Right hindlimb (tissue), 1 donor: Measurements from ENCODE around the gene CASP7.
"Not testable (repeated sequence)": the region's sequence is repeated elsewhere in the genome, so short reads cannot be mapped to it uniquely, and the experiment has no call there.

Source experiments
- DNase-seq: peaks from one replicate; pipeline ENCODE4 v3.0.0-alpha.2; 2018

Gene CASP7

DNA sequence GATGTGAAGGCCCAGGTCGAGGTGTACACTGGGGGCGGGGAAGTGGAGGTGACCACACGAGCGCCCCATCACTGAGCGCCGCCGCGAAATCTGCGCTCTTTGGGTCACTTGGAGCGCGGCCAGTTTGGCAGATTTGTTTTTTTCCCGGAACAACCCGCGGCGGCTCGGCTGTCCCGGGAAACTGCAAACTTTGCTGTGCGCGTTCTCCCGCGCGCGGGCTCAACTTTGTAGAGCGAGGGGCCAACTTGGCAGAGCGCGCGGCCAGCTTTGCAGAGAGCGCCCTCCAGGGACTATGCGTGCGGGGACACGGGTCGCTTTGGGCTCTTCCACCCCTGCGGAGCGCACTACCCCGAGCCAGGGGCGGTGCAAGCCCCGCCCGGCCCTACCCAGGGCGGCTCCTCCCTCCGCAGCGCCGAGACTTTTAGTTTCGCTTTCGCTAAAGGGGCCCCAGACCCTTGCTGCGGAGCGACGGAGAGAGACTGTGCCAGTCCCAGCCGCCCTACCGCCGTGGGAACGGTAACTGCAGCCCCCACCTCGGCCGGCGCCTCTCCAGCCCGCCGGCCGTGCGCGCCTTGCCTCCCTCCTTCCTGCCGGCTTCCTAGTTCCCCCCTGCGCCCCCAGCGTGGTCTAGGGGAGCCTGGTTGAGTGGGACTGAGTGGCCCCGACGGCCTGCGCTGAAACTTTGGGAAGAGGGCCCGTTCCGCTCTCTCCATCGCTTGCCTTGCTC is at the start of gene CASP7:
Gene CASP7 (plus strand): TSS at position 450 of the 727 bp plus-strand sequence. CDS start 17,582 bp downstream, outside the sequence.
- DNase-seq: peak; percentile 85

DNA sequence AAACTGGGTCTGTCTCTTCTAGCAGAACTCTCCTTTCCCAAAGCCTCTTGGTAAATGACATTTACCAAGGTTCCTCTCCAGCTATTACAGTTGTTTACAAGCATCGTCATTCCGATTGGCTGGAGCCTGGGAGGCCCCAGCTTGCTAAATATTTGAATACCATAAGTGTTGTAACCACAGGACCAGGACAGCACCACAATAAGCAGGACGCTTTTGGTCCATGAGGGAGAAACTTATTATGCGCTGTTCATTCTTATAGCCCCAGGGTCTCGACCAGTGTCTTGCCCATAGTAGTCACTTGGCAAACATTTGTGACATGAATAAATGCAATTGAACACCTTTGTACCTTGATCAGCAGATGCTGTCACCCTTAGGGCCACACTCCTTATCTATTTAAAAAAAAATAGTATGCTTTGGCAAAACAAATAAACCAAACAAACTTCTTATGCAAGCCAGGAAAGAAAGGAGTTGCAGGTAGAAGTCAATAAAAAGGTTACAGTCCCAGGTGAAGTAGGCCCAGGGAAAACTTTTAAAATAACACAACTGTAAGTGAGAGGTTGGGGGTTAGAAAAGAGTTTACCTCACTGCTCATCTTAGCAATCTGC is 48.7 kb upstream of the CASP7 start:
- DNase-seq: no peak

DNA sequence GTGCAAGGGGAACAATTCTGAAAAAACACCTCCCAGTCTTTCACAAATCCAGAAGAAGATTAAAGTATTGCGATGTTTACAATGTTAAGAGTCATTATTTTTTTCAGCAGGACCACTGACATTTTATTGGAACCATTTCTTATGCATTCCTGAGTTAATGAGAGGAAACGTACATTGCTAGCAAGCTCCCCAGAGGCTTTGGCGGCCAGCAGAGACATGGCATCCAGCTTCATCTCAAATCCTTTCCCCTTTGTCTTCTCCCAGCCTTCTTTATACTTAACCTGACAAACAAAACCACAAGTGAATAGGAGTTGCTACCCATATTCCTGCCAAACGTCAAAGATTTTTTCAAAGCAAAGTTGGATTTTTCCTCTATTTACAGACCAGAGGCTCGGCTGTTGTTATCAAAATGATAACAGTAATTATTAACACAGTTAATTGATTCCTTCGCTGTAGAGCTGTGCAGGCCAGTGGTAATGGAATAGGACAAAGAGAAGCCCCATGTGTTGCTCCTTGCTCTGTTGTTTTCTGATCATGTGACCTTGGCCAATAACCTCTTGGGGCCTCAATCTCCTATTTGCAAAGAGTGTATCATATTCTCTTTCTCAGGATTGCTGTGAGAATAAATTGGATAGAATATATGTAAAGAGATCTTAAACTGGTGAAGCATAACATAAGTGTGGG is 47.9 kb upstream of the CASP7 start:
- DNase-seq: no peak

DNA sequence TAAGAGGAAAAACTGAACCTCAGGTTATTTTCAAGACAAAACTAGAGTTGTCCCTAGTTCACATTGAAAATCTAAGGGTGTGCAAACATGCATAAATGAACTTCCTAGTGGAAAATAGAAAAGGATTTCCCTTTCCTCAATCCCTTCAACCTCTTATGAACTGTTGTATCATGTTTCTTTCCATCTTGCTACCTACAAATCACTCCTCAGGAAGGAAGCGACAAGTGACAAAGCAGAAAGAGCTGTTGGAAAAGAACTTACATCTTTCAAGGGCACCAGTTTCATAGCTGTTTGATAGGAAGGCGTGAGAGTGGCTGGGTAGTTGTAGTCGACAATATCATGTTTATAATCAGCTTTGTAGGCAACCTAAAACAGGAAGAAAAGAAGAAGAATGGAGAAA is 39.7 kb upstream of the CASP7 start:
- DNase-seq: no peak

DNA sequence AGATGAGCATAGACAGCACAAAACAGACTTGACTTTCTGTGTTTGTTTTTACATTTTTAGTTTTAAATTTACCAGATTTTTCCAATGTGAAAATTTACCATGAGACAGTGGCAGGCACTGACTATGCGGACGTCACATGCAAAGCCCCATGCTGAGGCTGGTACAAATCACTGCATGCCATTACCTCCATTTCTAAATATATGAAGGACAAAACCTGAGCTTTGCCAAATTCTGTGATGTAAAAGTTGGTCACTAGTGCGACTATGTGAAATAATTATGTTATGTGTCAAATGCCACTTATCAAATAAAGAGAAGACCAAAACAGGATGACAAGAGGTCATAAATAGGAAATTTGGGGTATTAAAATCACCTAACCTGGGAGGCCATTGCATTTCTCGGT is 38.0 kb upstream of the CASP7 start:
- DNase-seq: no peak

DNA sequence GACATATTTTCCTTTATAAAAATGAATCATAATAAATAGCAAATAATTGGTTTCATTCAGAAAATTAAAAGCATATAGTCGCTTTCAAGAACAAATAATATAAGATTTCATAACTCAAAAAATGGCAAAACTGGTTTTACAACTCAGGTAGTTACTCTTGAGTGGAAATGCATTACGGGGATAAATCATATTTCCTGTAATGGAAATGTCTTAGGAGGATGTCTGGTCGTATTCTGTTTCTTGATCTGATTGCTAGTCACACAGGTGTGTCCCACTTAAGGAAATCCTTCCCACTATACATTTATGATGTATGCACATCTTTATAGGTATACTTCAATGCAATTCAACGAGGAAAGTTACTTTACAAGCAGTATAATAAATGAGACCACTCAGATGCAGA is 36.5 kb upstream of the CASP7 start:
- DNase-seq: no peak

DNA sequence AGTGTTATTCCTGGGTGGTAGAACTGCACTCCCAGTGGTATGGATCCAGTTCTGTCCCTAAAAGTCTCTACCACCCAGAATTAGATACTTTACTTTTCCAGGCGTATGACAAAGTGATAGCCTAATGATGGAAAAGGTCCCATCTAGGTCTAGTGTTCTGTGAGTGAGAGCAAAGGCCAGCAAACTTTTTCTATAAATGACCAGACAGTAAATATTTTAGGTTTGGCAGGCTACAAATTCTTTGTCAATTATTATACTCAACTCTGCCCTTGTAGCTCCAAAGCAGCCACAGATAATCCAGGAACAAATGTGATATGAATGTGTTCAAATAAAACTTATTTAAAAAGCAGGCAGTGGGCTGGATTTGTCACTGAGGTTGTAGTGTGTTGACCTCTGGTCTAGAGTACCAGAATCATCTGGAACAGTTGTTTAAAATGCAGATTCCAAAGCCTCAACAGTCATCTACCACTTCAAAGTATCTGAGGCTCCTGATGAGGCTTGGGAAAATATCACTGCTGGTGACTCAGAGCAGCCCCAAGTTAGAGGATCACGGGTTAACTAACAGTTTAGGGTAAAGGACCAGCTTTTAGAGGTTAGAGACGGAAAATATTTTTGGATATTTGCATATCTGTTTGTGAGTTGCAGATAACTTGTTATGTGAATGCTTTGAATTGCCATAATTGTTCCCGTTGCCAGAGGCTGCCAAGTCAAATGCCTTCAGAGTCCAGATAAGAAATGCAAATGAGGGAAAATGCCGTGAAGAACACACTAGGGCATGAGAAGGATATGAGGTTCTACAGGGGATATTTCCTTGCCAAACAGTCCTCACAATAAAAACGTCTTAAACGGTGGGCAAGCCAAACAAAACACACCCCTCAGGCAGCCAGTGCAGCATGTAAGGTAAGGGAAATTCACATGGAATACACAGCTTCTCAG is 35.3 kb upstream of the CASP7 start:
- DNase-seq: no peak

DNA sequence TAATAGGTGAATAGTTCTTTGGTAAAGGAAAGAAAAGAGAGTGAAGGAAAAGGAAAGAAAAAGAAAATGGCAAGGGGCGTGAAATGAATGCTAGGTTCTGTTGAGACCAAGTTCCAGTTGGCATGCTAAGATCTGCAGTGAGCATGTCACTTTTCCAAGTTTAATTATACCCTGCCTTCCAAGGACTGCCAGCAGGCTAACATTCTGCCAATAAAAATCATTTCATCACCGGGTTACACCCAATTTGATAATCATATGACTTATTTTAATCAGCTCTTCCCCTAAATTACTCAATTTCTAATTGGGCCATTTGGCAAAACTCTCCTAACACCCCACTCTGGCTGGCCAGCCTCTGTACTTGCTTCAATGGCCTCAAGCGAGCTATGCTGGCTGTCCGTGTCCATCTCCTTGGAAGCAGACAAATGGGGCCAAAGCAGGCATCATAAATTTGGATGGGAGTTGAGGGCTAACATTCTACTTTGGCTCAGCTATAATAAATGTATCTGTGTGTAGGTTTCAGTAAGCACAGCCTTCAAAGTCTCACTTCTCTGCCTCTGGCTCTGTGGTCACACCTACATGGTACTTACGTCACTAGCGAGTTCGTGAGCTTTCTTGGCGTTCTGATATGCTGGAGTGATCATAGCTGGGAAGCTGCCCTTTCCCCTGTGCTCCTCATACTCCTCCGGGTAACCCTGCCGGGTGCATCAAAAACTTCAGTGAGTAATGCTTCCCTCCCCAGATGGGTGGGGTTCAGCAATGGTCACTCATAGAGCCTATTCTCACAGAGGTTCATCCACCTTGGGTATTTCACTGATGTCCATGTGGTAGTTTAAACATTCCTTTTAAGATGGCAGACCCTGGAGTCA is 33.1 kb upstream of the CASP7 start:
- no peak for DNase-seq

DNA sequence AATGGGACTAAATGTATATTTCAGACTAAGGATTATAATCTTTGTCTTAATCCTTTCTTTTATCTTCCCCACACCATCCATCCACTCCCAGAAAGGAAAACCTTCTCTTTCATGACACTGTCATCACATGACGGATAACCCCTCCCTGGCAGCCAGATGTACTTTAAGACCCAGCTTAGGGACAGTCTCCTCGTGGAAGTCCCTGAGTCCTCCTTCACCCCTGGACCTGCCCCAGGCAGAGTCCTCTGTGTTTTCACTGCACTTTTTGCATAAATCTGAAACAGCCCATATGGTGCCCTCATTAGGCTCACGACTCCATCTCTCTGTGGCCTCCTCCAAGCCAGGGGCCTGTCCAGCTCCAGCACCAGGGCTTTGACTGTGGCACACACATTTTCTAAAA is 31.9 kb upstream of the CASP7 start:
- no peak for DNase-seq

DNA sequence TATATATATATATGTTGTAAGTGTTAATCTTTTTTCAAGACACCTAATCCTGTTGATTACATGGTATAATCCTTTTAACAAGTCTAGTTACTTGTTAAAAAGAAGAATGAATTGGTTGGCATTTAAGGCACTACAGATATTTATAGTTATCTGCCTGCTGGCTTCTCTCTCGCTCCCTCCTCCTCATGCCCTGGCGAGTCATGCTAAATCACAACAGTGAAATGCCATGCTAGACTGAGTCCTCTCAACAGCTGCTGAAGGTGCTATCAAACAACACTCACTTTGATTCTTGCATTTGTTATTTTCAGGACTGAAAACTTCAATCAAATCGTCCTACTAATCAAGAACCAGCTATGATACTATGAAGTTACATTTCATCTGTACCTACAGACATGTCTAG is 31.2 kb upstream of the CASP7 start:
- no peak for DNase-seq

DNA sequence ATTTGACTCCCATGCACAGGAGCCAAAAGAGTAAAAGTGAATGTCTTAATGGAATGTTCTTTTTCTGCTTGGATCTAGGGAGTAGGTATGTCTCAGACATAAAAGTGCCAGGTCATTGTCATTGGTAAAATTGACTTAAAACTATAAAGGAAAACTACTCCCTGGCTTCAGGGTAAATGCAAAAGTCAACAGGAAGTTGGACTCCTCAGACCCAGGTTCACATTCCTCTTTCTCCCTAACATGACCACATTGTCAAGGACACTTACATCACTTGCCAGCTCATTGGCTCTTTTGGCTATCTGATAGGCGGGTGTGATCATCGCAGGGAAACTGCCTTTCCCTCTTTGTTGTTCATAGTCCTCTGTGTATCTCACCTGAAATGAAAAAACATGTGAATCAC is 29.5 kb upstream of the CASP7 start:
- no peak for DNase-seq

DNA sequence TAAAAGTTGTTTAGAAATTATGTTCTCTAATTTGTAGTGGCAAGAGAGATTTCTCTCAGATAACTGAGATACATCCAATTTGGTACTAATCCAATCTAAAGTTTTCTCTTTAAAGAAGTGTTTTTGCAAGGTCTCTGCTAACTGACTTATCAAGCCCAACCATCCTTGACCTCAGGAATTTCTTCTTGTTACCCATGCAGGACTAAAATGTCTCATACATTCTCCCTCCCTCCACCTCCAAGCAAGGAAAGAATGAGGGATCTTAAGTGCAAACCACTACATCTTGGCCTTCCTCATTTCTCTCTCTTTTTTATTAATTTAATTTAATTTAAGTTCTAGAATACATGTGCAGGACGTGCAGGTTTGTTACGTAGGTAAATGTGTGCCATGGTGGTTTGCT is 28.7 kb upstream of the CASP7 start:
- DNase-seq: no peak

DNA sequence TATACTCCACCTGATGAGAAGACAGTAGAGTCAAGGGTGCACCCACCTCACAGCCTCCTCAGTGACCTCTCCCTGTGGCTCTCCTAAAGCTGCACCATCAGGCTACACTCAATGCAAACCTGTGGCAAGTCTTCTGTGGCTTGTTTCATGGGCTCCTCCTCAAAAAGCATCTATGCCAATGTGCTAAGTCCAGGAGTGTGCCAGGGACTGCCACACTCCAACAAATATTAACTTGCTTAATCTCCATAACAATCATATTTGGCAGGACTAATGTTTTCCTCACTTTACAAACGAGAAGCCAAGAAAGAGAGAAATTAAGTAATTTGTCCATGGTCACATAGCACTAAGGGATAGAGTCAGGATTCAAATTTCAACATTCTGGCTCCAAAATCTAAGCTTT is 27.8 kb upstream of the CASP7 start:
- no peak for DNase-seq

DNA sequence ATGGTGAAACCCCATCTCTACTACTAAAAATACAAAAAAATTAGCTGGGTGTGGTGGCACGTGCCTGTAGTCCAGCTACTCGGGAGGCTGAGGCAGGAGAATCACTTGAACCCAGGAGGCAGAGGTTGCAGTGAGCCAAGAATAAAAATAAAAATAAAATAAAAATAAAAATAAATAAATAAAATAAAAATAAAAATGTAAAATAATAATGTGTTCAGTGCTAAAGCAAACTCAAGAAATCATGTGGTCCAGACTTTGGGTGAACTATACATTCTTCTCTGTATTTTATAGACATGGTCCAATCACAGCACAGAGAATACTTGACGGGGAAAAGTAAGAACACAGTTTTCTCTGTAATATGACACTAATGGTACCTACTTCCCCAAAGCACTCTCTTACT is 27.3 kb upstream of the CASP7 start:
- DNase-seq: not testable (repeated sequence)

DNA sequence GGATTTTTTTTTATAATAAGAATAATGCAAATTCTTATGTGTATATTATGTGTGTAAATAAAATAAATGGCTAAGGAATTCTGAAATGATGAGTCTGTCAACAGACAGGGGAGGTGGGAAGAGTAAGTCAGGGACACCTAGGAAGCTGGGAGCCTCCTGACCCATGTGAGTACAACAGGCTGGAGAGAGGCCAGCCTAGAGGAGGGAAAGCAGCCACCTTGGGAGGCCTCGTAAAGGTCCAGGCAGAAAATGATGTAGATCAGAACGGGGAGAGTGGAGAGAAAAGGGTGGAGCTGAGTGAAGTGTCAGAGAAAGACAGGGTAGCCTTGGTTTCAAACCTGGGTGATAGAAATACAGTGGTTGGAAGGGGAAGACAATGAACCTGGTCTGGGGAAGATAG is 22.8 kb upstream of the CASP7 start:
- no peak for DNase-seq

DNA sequence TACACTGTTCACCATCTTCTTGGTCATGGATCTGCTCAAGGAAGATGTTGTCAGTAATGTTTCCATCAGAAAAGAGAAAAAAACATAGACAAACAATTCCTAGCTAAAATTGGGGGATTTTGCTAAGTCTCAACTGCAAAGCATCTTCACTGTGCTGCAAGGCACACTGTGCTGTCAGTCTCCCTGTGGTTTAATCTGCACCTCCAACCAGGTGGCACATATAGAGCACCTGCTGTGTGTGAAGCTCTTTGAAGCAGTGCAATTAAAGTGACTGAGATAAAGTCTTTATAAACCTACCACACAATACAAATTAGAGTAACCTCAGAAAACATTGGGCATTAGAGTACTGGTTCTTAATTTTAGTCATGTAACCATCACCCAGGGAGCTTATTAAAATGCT is 22.2 kb upstream of the CASP7 start:
- DNase-seq: no peak

DNA sequence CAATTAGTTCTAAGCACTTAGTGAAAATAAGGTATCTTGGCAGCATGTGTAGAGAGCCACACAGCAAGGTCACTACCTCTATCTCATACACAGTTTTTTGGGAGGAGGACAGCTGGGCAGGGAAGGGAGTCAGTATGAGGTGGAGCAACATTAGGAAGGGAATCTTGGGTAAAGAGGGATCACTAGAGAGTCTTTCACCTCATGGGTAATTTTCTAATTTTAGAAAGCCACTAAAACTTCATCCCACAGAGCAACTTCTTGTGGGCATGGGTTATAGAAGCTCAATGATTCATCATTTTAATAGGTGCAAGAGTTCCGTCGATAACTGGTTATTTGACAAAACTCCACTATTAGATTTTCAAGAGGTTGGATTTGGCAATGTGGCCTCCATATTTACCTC is 18.4 kb upstream of the CASP7 start:
- DNase-seq: no peak

DNA sequence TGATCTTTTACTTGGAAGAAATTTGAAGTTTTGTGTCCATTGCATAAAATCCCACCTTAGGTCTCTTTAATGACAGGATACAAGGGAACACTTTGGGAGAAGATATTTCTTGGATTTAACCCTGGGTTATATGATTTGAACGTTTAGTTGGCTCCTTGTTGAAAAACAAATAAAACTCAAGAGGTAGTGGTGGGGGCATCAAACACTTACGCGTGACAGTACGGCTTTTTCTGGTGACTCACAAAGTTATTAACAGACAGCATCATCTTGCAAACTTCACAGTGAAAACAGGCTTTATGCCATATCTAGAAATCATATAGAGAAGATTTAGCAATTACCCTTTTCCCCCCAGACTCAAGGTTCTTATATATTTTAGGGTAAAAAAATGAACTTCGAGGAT is 16.6 kb upstream of the CASP7 start:
- no peak for DNase-seq

DNA sequence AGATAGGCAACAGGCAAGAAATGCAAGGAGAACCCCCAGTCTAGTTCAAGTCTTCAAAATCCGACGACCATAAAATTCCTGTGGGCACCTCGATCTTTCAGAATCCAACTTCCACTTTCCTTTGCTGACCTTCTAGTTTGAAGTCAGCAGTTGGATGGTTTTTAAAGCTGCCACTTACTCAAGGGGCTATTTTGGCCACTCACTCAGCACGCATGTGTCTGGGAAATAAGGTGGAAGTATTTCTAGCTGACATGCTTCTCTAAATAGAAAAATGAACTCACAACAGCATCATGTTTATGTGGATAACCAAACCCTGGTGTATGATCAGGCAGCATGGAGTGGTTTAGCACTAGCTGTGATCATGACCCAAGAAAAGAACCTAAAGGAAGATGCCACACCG is 15.8 kb upstream of the CASP7 start, which contains the start of gene NRAP:
Gene NRAP (minus strand): TSS at position 134 of the 400 bp plus-strand sequence. CDS start 159 bp downstream, outside the sequence.
- DNase-seq: no peak

DNA sequence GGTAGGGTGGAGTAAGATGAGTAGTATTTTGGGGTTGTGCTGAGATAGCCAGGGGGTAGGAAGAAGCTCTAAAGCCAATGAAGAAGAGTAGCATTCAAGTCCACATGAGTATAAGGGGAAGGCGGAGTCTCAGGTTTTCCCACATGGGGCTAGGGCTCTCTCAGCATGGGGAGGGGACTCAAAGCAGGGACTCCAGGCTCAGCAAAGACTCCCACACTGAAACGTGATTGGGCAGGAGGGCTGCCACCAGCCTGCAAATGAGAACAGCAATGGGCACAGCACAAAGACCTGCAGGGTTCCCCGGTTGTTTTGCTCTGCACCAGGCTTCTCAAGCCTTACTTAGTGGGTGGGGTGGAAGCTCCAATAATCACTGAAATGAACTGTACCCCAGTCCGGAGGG is 14.4 kb upstream of the CASP7 start:
- no peak for DNase-seq

DNA sequence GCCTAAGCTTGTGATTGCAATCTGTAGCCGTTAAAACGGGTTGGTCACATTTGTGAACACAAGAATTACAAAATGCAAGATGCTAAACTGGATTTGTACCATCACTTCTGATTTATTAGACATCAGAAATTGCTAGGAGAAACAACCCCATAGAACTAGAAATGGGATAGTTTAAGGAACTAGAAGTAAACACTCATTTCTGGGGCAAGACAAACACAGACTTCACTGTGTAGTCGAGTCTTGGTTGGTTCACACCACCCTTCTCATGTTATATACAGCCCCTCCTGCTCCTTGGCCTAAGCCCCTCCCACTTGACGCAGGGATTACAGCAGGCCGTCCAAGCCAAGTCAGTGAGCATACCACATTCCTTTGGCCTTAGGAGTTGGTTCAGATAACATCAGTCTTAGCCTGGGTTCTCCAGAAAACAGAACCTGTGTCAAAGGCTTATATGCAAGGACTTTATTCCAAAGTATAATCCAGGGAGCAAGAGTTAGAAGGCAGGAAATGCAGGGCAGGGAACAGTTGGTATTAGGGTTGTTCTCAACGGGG is 13.8 kb upstream of the CASP7 start:
- DNase-seq: no peak
